ENCODE data around the gene SIM2. TPM values are rescaled to one million over a fixed set of nuclear protein-coding genes. Genes with fewer than 3 reads are reported as not detected.
"Not testable (repeated sequence)": the region's sequence is repeated elsewhere in the genome, so short reads cannot be mapped to it uniquely, and the experiment has no call there.

SIM2 gene
- total RNA-seq (not detected), total RNA-seq (0 to 0.81 reads per million in 2 donors)

DNA sequence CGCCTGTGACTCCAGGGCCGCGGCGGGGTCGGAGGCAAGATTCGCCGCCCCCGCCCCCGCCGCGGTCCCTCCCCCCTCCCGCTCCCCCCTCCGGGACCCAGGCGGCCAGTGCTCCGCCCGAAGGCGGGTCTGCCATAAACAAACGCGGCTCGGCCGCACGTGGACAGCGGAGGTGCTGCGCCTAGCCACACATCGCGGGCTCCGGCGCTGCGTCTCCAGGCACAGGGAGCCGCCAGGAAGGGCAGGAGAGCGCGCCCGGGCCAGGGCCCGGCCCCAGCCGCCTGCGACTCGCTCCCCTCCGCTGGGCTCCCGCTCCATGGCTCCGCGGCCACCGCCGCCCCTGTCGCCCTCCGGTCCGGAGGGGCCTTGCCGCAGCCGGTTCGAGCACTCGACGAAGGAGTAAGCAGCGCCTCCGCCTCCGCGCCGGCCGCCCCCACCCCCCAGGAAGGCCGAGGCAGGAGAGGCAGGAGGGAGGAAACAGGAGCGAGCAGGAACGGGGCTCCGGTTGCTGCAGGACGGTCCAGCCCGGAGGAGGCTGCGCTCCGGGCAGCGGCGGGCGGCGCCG, at the start of gene SIM2:
TSS of gene SIM2 (plus strand) at position 135 of the 565 bp plus-strand sequence. CDS start 632 bp downstream, outside the sequence.
- ATAC-seq (no peak), DNase-seq (no peak)

DNA sequence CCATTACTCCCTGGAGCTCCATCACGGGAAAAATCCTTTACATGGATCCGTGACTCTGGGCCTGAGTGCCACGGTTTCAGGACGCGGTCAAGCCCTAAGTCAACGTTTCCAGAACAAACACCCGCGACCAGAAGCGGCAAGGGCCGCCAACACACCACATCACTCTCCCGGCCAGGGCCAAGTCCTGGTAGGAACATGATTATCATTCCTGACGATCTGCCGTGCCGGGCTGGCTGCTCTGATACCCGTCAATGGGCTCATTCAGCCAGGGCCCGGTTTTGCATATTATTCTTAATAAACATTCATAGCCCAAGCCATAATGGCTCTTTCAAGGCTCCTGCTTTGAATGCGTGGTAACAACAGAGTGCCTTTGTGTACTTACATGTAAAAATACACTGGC, 44.6 kb upstream of the SIM2 start:
- H3K4me1 Mint-ChIP-seq: no peaks in the 10 kb centered on the region
- H3K4me3 Mint-ChIP-seq: no peak overlapping the region
- H3K27ac Mint-ChIP-seq: no peak overlapping the region
- no peak for DNase-seq
- ATAC-seq: no peak
- no peaks in the 10 kb centered on the region for H3K9me3 ChIP-seq (ENCODE audit: control insufficient read depth, low read length, poor library complexity, severe bottlenecking)
- H3K27me3 Mint-ChIP-seq: peaks cover 25% of the 10 kb centered on the region
- H3K36me3 Mint-ChIP-seq (ENCODE audit: low read depth): no peaks in the 10 kb centered on the region

More for the DNA sequence above, at the start of gene SIM2:
- Mint-ChIP-seq H3K4me1 (peaks cover 13% of the 10 kb centered on the region), H3K36me3 (ENCODE audit: low read depth) (peaks cover 5% of the 10 kb centered on the region), H3K4me3 (peak within 1 kb of the TSS; percentile 84), H3K27me3 (peaks cover 67% of the 10 kb centered on the region), H3K27ac (no peak within 1 kb of the TSS)
- no peaks in the 10 kb centered on the region for H3K9me3 ChIP-seq (ENCODE audit: control insufficient read depth, low read length, poor library complexity, severe bottlenecking)

GRCh38 chr21:36654796-36655325, 44.1 kb upstream of the SIM2 start:
- H3K36me3 Mint-ChIP-seq (ENCODE audit: low read depth): no peaks in the 10 kb centered on the region
- DNase-seq: no peak
- peaks cover 26% of the 10 kb centered on the region for H3K27me3 Mint-ChIP-seq
- ATAC-seq: no peak
- no peak overlapping the region for H3K4me3 Mint-ChIP-seq
- no peak overlapping the region for H3K27ac Mint-ChIP-seq
- no peaks in the 10 kb centered on the region for H3K9me3 ChIP-seq (ENCODE audit: control insufficient read depth, low read length, poor library complexity, severe bottlenecking)
- no peaks in the 10 kb centered on the region for H3K4me1 Mint-ChIP-seq

- DNase-seq: no peak
- H3K27ac Mint-ChIP-seq: no peak overlapping the region
- no peak for ATAC-seq
- H3K36me3 Mint-ChIP-seq (ENCODE audit: low read depth): no peaks in the 10 kb centered on the region
- no peaks in the 10 kb centered on the region for H3K9me3 ChIP-seq (ENCODE audit: control insufficient read depth, low read length, poor library complexity, severe bottlenecking)
- no peaks in the 10 kb centered on the region for H3K4me1 Mint-ChIP-seq
- H3K27me3 Mint-ChIP-seq: peaks cover 36% of the 10 kb centered on the region
- H3K4me3 Mint-ChIP-seq: no peak overlapping the region
Observed at GRCh38 chr21:36656138-36656537, 42.8 kb upstream of the SIM2 start.

GRCh38 chr21:36657290-36657689, 41.6 kb upstream of the SIM2 start:
- ATAC-seq; H3K4me1 Mint-ChIP-seq; H3K36me3 Mint-ChIP-seq (ENCODE audit: low read depth); H3K27ac Mint-ChIP-seq; DNase-seq; H3K4me3 Mint-ChIP-seq; H3K9me3 ChIP-seq (ENCODE audit: control insufficient read depth, low read length, poor library complexity, severe bottlenecking): not testable (repeated sequence)
- peaks cover 44% of the 10 kb centered on the region for H3K27me3 Mint-ChIP-seq

DNA sequence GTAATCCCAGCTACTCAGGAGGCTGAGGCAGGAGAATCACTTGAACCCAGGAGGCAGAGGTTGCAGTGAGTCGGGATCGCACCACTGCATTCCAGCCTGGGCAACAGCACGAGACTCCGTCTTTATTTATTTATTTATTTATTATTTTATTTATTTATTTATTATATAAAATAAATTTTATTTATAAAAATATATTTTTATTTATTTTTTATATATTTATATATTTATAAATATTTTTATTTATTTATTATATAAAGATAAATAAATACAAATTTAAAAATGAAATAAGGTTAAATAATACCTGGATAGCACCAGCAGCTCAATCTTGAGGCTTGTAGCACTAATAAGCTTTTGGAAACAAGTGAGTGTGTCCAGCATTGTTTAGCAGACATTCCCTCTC, 40.9 kb upstream of the SIM2 start:
- H3K36me3 Mint-ChIP-seq (ENCODE audit: low read depth): no peaks in the 10 kb centered on the region
- H3K9me3 ChIP-seq (ENCODE audit: control insufficient read depth, low read length, poor library complexity, severe bottlenecking): no peaks in the 10 kb centered on the region
- ATAC-seq (no peak), DNase-seq (no peak)
- no peaks in the 10 kb centered on the region for H3K4me1 Mint-ChIP-seq
- no peak overlapping the region for H3K27ac Mint-ChIP-seq
- H3K4me3 Mint-ChIP-seq: no peak overlapping the region
- peaks cover 46% of the 10 kb centered on the region for H3K27me3 Mint-ChIP-seq

GRCh38 chr21:36658926-36659325, 40.0 kb upstream of the SIM2 start:
- Mint-ChIP-seq H3K4me3 (no peak overlapping the region), H3K27me3 (peaks cover 51% of the 10 kb centered on the region), H3K36me3 (ENCODE audit: low read depth) (no peaks in the 10 kb centered on the region), H3K27ac (no peak overlapping the region), H3K4me1 (no peaks in the 10 kb centered on the region)
- ATAC-seq (no peak), DNase-seq (no peak)
- no peaks in the 10 kb centered on the region for H3K9me3 ChIP-seq (ENCODE audit: control insufficient read depth, low read length, poor library complexity, severe bottlenecking)

DNA sequence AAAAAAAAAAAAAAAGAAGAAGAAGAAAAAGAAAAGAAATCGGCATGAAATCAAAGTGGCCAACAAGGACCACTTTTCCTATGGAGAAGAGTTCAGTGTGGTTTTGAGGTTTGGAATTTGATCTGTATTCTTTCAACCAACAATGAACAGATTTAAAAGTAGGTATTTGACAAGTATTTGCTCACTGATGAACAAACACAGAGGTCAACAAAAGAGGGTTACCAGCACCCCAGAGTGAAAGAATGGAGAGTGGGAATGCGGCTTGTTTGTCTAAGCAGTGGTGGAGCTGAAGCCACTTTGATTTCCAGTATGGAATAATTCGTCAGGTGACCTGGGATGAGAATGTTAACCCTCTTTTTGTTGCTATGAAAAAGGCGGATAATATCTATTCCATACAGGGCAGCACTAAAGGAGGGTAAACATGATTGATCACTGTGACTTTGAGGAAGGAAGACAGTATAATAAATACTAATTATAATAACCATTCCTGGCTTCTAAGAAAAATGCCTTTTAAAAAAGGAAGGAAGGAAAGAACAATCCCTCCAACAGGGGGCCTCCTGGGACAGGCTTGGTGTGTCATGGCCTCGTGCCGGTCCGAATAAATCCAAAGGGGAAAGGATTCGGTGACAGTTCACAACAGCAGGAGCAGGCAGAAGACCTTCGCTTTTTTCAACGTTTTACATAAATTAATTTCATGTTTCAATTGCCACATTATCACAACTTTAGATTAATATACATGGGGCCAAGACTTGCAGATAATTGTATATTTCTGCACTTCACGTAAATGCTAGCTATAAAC, 37.2 kb upstream of the SIM2 start:
- Mint-ChIP-seq H3K27me3 (peaks cover 45% of the 10 kb centered on the region), H3K4me1 (no peaks in the 10 kb centered on the region), H3K4me3 (no peak overlapping the region), H3K27ac (no peak overlapping the region), H3K36me3 (ENCODE audit: low read depth) (no peaks in the 10 kb centered on the region)
- H3K9me3 ChIP-seq (ENCODE audit: control insufficient read depth, low read length, poor library complexity, severe bottlenecking): no peaks in the 10 kb centered on the region
- no peak for DNase-seq
- ATAC-seq: no peak

- peaks cover 60% of the 10 kb centered on the region for H3K27me3 Mint-ChIP-seq
- no peaks in the 10 kb centered on the region for H3K4me1 Mint-ChIP-seq
- no peak overlapping the region for H3K4me3 Mint-ChIP-seq
- H3K9me3 ChIP-seq (ENCODE audit: control insufficient read depth, low read length, poor library complexity, severe bottlenecking): no peaks in the 10 kb centered on the region
- peaks cover under 1% of the 10 kb centered on the region for H3K36me3 Mint-ChIP-seq (ENCODE audit: low read depth)
- no peak for DNase-seq
- ATAC-seq: no peak
- no peak overlapping the region for H3K27ac Mint-ChIP-seq
Observed at GRCh38 chr21:36663033-36663855, 35.7 kb upstream of the SIM2 start.

- no peak overlapping the region for H3K4me3 Mint-ChIP-seq
- H3K27me3 Mint-ChIP-seq: peaks cover 71% of the 10 kb centered on the region
- H3K4me1 Mint-ChIP-seq: no peaks in the 10 kb centered on the region
- no peaks in the 10 kb centered on the region for H3K9me3 ChIP-seq (ENCODE audit: control insufficient read depth, low read length, poor library complexity, severe bottlenecking)
- H3K27ac Mint-ChIP-seq: no peak overlapping the region
- peaks cover 2% of the 10 kb centered on the region for H3K36me3 Mint-ChIP-seq (ENCODE audit: low read depth)
- DNase-seq (no peak), ATAC-seq (no peak)
Observed at GRCh38 chr21:36664662-36664990, 34.3 kb upstream of the SIM2 start.

GRCh38 chr21:36665806-36666205, 33.1 kb upstream of the SIM2 start:
- no peaks in the 10 kb centered on the region for H3K4me1 Mint-ChIP-seq
- DNase-seq (no peak), ATAC-seq (no peak)
- no peak overlapping the region for H3K27ac Mint-ChIP-seq
- no peak overlapping the region for H3K4me3 Mint-ChIP-seq
- H3K27me3 Mint-ChIP-seq: peaks cover 65% of the 10 kb centered on the region
- H3K36me3 Mint-ChIP-seq (ENCODE audit: low read depth): peaks cover 2% of the 10 kb centered on the region
- no peaks in the 10 kb centered on the region for H3K9me3 ChIP-seq (ENCODE audit: control insufficient read depth, low read length, poor library complexity, severe bottlenecking)

DNA sequence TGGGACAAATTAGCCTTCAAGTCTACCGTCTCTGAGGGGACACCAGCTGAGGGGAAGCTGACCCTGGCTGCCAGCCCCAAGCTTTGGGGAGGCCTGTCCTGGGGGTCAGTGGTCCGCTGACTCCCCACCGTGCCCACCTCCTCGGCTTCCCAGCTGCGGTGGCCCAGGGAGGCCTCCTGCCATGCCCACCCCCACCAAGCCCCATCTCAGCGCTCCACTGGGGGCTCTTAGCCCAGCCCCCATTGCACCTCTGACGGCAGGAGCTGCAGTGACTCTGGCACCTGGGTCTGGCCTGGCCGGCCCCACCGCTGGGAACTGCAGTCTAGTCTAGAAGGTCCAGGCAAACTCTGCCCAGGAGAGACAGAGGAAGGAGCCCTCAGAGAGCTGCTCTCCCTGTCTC, 30.2 kb upstream of the SIM2 start:
- H3K9me3 ChIP-seq (ENCODE audit: control insufficient read depth, low read length, poor library complexity, severe bottlenecking): peaks cover 2% of the 10 kb centered on the region
- ATAC-seq (no peak), DNase-seq (no peak)
- Mint-ChIP-seq H3K4me1 (no peaks in the 10 kb centered on the region), H3K27ac (no peak overlapping the region), H3K36me3 (ENCODE audit: low read depth) (peaks cover 2% of the 10 kb centered on the region), H3K4me3 (no peak overlapping the region), H3K27me3 (peaks cover 56% of the 10 kb centered on the region)

GRCh38 chr21:36671836-36672235, 27.1 kb upstream of the SIM2 start:
- no peak for DNase-seq
- no peak overlapping the region for H3K4me3 Mint-ChIP-seq
- H3K4me1 Mint-ChIP-seq: no peaks in the 10 kb centered on the region
- H3K27me3 Mint-ChIP-seq: peaks cover 48% of the 10 kb centered on the region
- no peak overlapping the region for H3K27ac Mint-ChIP-seq
- peaks cover 2% of the 10 kb centered on the region for H3K9me3 ChIP-seq (ENCODE audit: control insufficient read depth, low read length, poor library complexity, severe bottlenecking)
- peaks cover 2% of the 10 kb centered on the region for H3K36me3 Mint-ChIP-seq (ENCODE audit: low read depth)
- no peak for ATAC-seq

Data from T-helper 17 cell (primary cell).